ENCODE measurements around the gene SPRR3.

The SPRR3 gene, protein sequence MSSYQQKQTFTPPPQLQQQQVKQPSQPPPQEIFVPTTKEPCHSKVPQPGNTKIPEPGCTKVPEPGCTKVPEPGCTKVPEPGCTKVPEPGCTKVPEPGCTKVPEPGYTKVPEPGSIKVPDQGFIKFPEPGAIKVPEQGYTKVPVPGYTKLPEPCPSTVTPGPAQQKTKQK

GRCh38 chr1:153001382-153001781 is at the start of gene SPRR3:
Gene SPRR3, plus strand, starts transcription at chr1:153001749. Its CDS starts 1,272 bp downstream, at chr1:153003021.
- no peak for ATAC-seq
- no peak within 1 kb of the TSS for H3K4me3 Mint-ChIP-seq
- H3K27me3 Mint-ChIP-seq, result peaks cover 21% of the 10 kb centered on the region
- no peaks in the 10 kb centered on the region for H3K36me3 Mint-ChIP-seq
- H3K9me3 Mint-ChIP-seq, result peaks cover 4% of the 10 kb centered on the region
- no peak within 1 kb of the TSS for H3K27ac Mint-ChIP-seq
- no peaks in the 10 kb centered on the region for H3K4me1 Mint-ChIP-seq

GRCh38 chr1:152953761-152954160 is 47.8 kb upstream of the SPRR3 start:
- Mint-ChIP-seq H3K27ac (no peak overlapping the region), H3K36me3 (no peaks in the 10 kb centered on the region), H3K9me3 (no peaks in the 10 kb centered on the region), H3K4me1 (no peaks in the 10 kb centered on the region), H3K4me3 (no peak overlapping the region), H3K27me3 (no peaks in the 10 kb centered on the region)
- ATAC-seq, result no peak

- Mint-ChIP-seq H3K4me3 (no peak overlapping the region), H3K27me3 (no peaks in the 10 kb centered on the region), H3K36me3 (no peaks in the 10 kb centered on the region), H3K27ac (no peak overlapping the region), H3K4me1 (no peaks in the 10 kb centered on the region), H3K9me3 (no peaks in the 10 kb centered on the region)
- no peak for ATAC-seq
Measured at GRCh38 chr1:152954436-152954835, 47.1 kb upstream of the SPRR3 start.

GRCh38 chr1:152957561-152957960 is 44.0 kb upstream of the SPRR3 start:
- Mint-ChIP-seq H3K4me3 (no peak overlapping the region), H3K9me3 (no peaks in the 10 kb centered on the region), H3K27me3 (peaks cover 18% of the 10 kb centered on the region), H3K4me1 (peaks cover 10% of the 10 kb centered on the region), H3K27ac (no peak overlapping the region), H3K36me3 (no peaks in the 10 kb centered on the region)
- ATAC-seq, result no peak

GRCh38 chr1:152959273-152959672 is 42.3 kb upstream of the SPRR3 start:
- Mint-ChIP-seq H3K27ac (no peak overlapping the region), H3K27me3 (peaks cover 27% of the 10 kb centered on the region), H3K9me3 (no peaks in the 10 kb centered on the region), H3K4me3 (no peak overlapping the region), H3K4me1 (peaks cover 10% of the 10 kb centered on the region), H3K36me3 (no peaks in the 10 kb centered on the region)
- no peak for ATAC-seq

- Mint-ChIP-seq H3K27ac (no peak overlapping the region), H3K4me3 (no peak overlapping the region), H3K4me1 (peaks cover 10% of the 10 kb centered on the region), H3K9me3 (no peaks in the 10 kb centered on the region), H3K36me3 (no peaks in the 10 kb centered on the region), H3K27me3 (peaks cover 27% of the 10 kb centered on the region)
- ATAC-seq, result no peak
Measured at GRCh38 chr1:152959801-152960451, 41.6 kb upstream of the SPRR3 start.

- ATAC-seq, result no peak
- Mint-ChIP-seq H3K27ac (no peak overlapping the region), H3K4me3 (no peak overlapping the region), H3K27me3 (peaks cover 30% of the 10 kb centered on the region), H3K4me1 (peaks cover 10% of the 10 kb centered on the region), H3K9me3 (no peaks in the 10 kb centered on the region), H3K36me3 (no peaks in the 10 kb centered on the region)
Measured at GRCh38 chr1:152960452-152961044, 41.0 kb upstream of the SPRR3 start.

GRCh38 chr1:152961226-152961891 is 40.2 kb upstream of the SPRR3 start:
- Mint-ChIP-seq H3K4me1 (peaks cover 10% of the 10 kb centered on the region), H3K36me3 (no peaks in the 10 kb centered on the region)
- no peak for ATAC-seq

DNA sequence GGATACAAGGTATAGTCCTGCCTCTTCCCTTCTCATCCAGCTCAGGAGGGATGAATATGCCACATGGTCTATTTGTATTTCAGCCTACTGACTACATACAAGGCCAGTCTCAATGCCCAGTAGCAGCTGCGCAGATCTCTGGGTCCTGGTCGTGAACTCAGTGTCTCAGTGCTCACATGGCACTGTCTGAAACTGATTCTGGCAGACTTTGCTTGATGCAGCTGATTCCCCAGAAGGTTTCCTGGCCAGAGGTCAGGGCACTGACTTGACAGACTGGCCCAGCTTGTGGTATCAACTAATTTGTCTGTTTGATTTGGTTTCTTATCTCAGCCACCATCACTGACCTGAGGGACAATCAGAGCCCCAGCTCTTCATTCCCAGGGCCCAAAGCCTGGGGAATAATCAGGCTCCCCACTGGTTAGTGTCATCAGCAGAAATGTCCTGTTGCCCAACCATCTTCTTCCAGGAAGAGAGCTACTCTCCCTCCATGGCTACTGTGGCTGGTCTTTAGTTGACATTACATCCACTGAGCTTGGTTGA is 38.6 kb upstream of the SPRR3 start:
- no peaks in the 10 kb centered on the region for H3K9me3 Mint-ChIP-seq
- no peak overlapping the region for H3K27ac Mint-ChIP-seq
- H3K27me3 Mint-ChIP-seq, result peaks cover 48% of the 10 kb centered on the region
- no peaks in the 10 kb centered on the region for H3K36me3 Mint-ChIP-seq
- no peak for ATAC-seq
- H3K4me3 Mint-ChIP-seq, result no peak overlapping the region
- H3K4me1 Mint-ChIP-seq, result peaks cover 10% of the 10 kb centered on the region

More at GRCh38 chr1:152961226-152961891, 40.2 kb upstream of the SPRR3 start:
- no peaks in the 10 kb centered on the region for H3K9me3 Mint-ChIP-seq
- no peak overlapping the region for H3K4me3 Mint-ChIP-seq
- H3K27me3 Mint-ChIP-seq, result peaks cover 35% of the 10 kb centered on the region
- H3K27ac Mint-ChIP-seq, result no peak overlapping the region

DNA sequence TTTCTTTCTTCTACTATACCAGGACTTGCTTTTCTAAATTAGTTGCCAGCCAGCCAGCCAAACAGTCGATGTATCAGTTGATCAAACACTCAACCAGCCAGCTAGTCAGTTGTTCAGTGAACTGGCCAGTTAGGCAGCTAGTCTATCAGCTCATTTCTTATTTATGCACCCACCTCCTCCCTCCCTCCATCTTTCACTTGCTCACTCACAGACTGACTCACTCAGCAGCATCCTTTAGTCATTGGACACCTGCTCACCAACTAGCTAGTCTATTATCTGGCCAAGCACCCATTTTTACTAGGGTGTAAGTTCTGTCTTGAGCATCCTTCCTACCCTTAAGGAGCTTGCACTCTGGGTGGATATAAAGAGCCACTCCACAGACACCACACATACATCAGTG is 37.0 kb upstream of the SPRR3 start:
- peaks cover 10% of the 10 kb centered on the region for H3K4me1 Mint-ChIP-seq
- ATAC-seq, result no peak
- H3K4me3 Mint-ChIP-seq, result no peak overlapping the region
- H3K9me3 Mint-ChIP-seq, result no peaks in the 10 kb centered on the region
- H3K27me3 Mint-ChIP-seq, result peaks cover 50% of the 10 kb centered on the region
- no peak overlapping the region for H3K27ac Mint-ChIP-seq
- H3K36me3 Mint-ChIP-seq, result no peaks in the 10 kb centered on the region

GRCh38 chr1:152965853-152966252 is 35.7 kb upstream of the SPRR3 start:
- Mint-ChIP-seq H3K4me3 (no peak overlapping the region), H3K36me3 (no peaks in the 10 kb centered on the region), H3K9me3 (no peaks in the 10 kb centered on the region), H3K27me3 (peaks cover 37% of the 10 kb centered on the region), H3K27ac (no peak overlapping the region), H3K4me1 (peaks cover 8% of the 10 kb centered on the region)
- ATAC-seq, result no peak

DNA sequence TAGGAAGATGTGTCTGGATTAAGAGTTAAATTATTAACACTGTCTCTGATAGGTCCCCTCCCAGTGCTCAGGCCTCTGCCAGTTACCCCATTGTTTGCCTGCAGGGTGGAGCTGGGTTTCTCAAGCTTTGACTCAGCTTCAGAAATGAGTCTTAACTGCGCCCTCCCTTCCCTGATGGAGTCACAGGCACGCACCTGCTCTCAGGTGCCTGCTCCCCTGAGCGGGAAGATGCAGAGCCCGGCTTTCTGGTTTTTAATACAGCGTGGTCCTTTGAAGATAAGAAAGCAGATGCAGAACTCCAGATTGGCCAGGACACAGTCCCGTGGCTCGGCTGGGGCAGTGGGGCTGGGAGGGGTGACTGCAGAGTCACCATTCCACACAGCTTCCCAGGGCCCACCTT is 34.3 kb upstream of the SPRR3 start:
- no peak for ATAC-seq
- no peak overlapping the region for H3K27ac Mint-ChIP-seq

GRCh38 chr1:152968248-152968647 is 33.3 kb upstream of the SPRR3 start:
- Mint-ChIP-seq H3K4me1 (no peaks in the 10 kb centered on the region), H3K4me3 (no peak overlapping the region), H3K36me3 (no peaks in the 10 kb centered on the region), H3K27me3 (peaks cover 44% of the 10 kb centered on the region), H3K9me3 (no peaks in the 10 kb centered on the region), H3K27ac (no peak overlapping the region)
- peak; percentile 53 for ATAC-seq

More for the DNA sequence above, 34.3 kb upstream of the SPRR3 start:
- H3K27me3 Mint-ChIP-seq, result peaks cover 40% of the 10 kb centered on the region
- H3K36me3 Mint-ChIP-seq, result no peaks in the 10 kb centered on the region
- H3K9me3 Mint-ChIP-seq, result no peaks in the 10 kb centered on the region
- no peaks in the 10 kb centered on the region for H3K4me1 Mint-ChIP-seq
- H3K4me3 Mint-ChIP-seq, result no peak overlapping the region

DNA sequence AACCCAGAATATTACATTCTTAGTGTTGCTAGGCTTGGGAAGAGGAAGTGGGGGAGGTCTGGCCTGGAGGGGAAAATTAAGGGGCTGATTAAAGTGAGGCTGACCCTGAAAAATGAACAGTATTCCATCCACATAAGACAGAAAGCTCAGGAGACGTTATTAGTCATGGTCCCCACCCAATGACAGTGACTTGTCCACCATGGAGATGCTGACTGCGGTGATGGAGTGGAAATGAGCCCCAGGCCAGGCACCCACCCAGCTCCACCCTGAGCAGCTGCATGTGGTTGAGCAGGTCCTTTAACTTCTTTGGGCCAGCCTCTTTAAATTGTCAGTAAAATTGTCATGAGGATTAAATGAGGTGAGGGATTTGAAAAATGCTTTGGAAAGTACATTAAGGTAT is 32.5 kb upstream of the SPRR3 start:
- peaks cover 36% of the 10 kb centered on the region for H3K27me3 Mint-ChIP-seq
- no peak overlapping the region for H3K4me3 Mint-ChIP-seq
- H3K36me3 Mint-ChIP-seq, result no peaks in the 10 kb centered on the region
- H3K27ac Mint-ChIP-seq, result no peak overlapping the region
- no peak for ATAC-seq
- H3K9me3 Mint-ChIP-seq, result no peaks in the 10 kb centered on the region
- H3K4me1 Mint-ChIP-seq, result no peaks in the 10 kb centered on the region

DNA sequence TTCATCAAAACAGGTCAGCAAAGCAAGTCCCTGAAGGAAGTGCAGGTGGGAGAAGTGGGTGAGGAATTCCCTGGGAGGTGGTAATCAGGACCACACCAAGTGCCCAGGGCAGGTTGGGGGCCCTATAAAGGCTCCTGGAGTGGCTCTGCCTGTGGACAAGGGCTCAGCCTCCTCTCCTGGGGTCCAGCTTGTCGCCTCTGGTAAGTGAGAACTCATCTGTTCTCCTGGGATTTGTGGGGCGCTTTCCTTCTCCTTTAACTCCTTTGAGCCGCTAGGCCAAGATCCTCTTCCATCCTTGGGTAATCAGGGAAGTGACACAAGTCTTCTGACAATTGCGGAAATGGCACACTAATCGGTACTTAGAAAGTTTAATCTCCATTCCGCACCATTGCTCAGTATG is 31.1 kb upstream of the SPRR3 start, which contains the start of gene SPRR4:
SPRR4 (plus strand) TSS at position 154 of the 400 bp plus-strand sequence. CDS start 1,243 bp downstream, outside the sequence.
- no peaks in the 10 kb centered on the region for H3K4me1 Mint-ChIP-seq
- no peaks in the 10 kb centered on the region for H3K36me3 Mint-ChIP-seq
- no peaks in the 10 kb centered on the region for H3K9me3 Mint-ChIP-seq
- peaks cover 33% of the 10 kb centered on the region for H3K27me3 Mint-ChIP-seq
- H3K4me3 Mint-ChIP-seq, result no peak within 1 kb of the TSS
- ATAC-seq, result no peak
- no peak within 1 kb of the TSS for H3K27ac Mint-ChIP-seq

Measured in stimulated activated memory B cell treated with anti-CD40 and anti-IgM and Interleukin-4, amounts not matched to agents 10 μg/mL and 1 μg/mL and 100 μg/mL, for 72 hours (primary cell).